ENCODE data around the gene UPF2. TPM values are rescaled to one million over a fixed set of nuclear protein-coding genes. Genes with fewer than 3 reads are reported as not detected.

Gene UPF2
- total RNA-seq, 1 experiment from 2014 or later = 30.6 TPM

- H3K27me3 ChIP-seq (replicated peaks; ENCODE audit: insufficient read depth, low read depth, low read length, poor library complexity) = no peaks in the 10 kb centered on the region
- POLR2A ChIA-PET (ENCODE audit: low non-redundant PET) = no interaction called here
- intact Hi-C loops (cut with micrococcal nuclease; ENCODE audit: unreplicated experiment) = loop anchor here (10.0 kb wide), 1 partner anchor 82 kb away; no protein-coding TSS in a partner anchor
- TF ChIP-seq EZH2 (IDR thresholded peaks at IDR 0.05; ENCODE audit: borderline replicate concordance, low read depth, low read length, poor library complexity, severe bottlenecking) = no peak
- no peak for TF ChIP-seq CTCF (conservative IDR thresholded peaks at IDR 0.05; ENCODE audit: low read depth, low read length)
- peaks cover 8% of the 10 kb centered on the region for H3K36me3 ChIP-seq (ENCODE audit: insufficient read depth, low read length, poor library complexity, severe bottlenecking)
- peaks cover 39% of the 10 kb centered on the region for H3K4me1 ChIP-seq (ENCODE audit: insufficient read depth, low read length, poor library complexity, severe bottlenecking)
- DNase-seq (ENCODE audit: low spot score) = no peak
- peak overlapping the region; percentile 64 for H3K27ac ChIP-seq (ENCODE audit: low read depth, low read length, poor library complexity, severe bottlenecking)
- CTCF ChIA-PET = interaction anchor here (0.5 to 0.6 kb wide), 2 partner anchors 9 to 17 kb away, joined by 3 to 10 read pairs; no protein-coding TSS in a partner anchor
- no peak overlapping the region for H3K4me3 ChIP-seq (ENCODE audit: low read depth, low read length, poor library complexity, severe bottlenecking)
- BruUV-seq (replicated peaks) = no TSS peak
- no peaks in the 10 kb centered on the region for H3K9me3 ChIP-seq (ENCODE audit: low read depth, low read length, poor library complexity, severe bottlenecking)
Observed at GRCh38 chr10:11876324-11876723, 166.3 kb downstream of the UPF2 start.

GRCh38 chr10:11875494-11876281 is 166.9 kb downstream of the UPF2 start:
- DNase-seq (ENCODE audit: low spot score) = peak; percentile 56
- H3K4me1 ChIP-seq (ENCODE audit: insufficient read depth, low read length, poor library complexity, severe bottlenecking) = peaks cover 39% of the 10 kb centered on the region
- H3K4me3 ChIP-seq (ENCODE audit: low read depth, low read length, poor library complexity, severe bottlenecking) = no peak overlapping the region
- H3K9me3 ChIP-seq (ENCODE audit: low read depth, low read length, poor library complexity, severe bottlenecking) = no peaks in the 10 kb centered on the region
- no peaks in the 10 kb centered on the region for H3K27me3 ChIP-seq (replicated peaks; ENCODE audit: insufficient read depth, low read depth, low read length, poor library complexity)
- CTCF ChIA-PET = interaction anchor here (0.5 to 0.6 kb wide), 2 partner anchors 9 to 17 kb away, joined by 3 to 10 read pairs; no protein-coding TSS in a partner anchor
- intact Hi-C loops (cut with micrococcal nuclease; ENCODE audit: unreplicated experiment) = loop anchor here (10.0 kb wide), 1 partner anchor 81 kb away; no protein-coding TSS in a partner anchor
- H3K36me3 ChIP-seq (ENCODE audit: insufficient read depth, low read length, poor library complexity, severe bottlenecking) = peaks cover 1% of the 10 kb centered on the region
- no TSS peak for BruUV-seq (replicated peaks)
- POLR2A ChIA-PET (ENCODE audit: low non-redundant PET) = no interaction called here
- H3K27ac ChIP-seq (ENCODE audit: low read depth, low read length, poor library complexity, severe bottlenecking) = peak overlapping the region; percentile 64
- no peak for TF ChIP-seq CTCF (conservative IDR thresholded peaks at IDR 0.05; ENCODE audit: low read depth, low read length)
- no peak for TF ChIP-seq EZH2 (IDR thresholded peaks at IDR 0.05; ENCODE audit: borderline replicate concordance, low read depth, low read length, poor library complexity, severe bottlenecking)

- Histone ChIP-seq H3K4me1 (ENCODE audit: insufficient read depth, low read length, poor library complexity, severe bottlenecking) (peaks cover 39% of the 10 kb centered on the region), H3K4me3 (ENCODE audit: low read depth, low read length, poor library complexity, severe bottlenecking) (no peak overlapping the region), H3K27ac (ENCODE audit: low read depth, low read length, poor library complexity, severe bottlenecking) (peak overlapping the region; percentile 64), H3K9me3 (ENCODE audit: low read depth, low read length, poor library complexity, severe bottlenecking) (no peaks in the 10 kb centered on the region), H3K36me3 (ENCODE audit: insufficient read depth, low read length, poor library complexity, severe bottlenecking) (no peaks in the 10 kb centered on the region), H3K27me3 (replicated peaks; ENCODE audit: insufficient read depth, low read depth, low read length, poor library complexity) (no peaks in the 10 kb centered on the region)
- peak; percentile 88 for DNase-seq (ENCODE audit: low spot score)
- POLR2A ChIA-PET (ENCODE audit: low non-redundant PET) = no interaction called here
- intact Hi-C loops (cut with micrococcal nuclease; ENCODE audit: unreplicated experiment) = loop anchor here (10.0 kb wide), 1 partner anchor 80 kb away; no protein-coding TSS in a partner anchor
- BruUV-seq (replicated peaks) = no TSS peak
- CTCF ChIA-PET = interaction anchor here (0.6 to 1.0 kb wide), 3 partner anchors 9 to 91 kb away, joined by 3 to 5 read pairs (median 3); no protein-coding TSS in a partner anchor
- TF ChIP-seq EZH2 (IDR thresholded peaks at IDR 0.05; ENCODE audit: borderline replicate concordance, low read depth, low read length, poor library complexity, severe bottlenecking) (no peak), CTCF (conservative IDR thresholded peaks at IDR 0.05; ENCODE audit: low read depth, low read length) (no peak)
Observed at GRCh38 chr10:11874568-11875493, 167.8 kb downstream of the UPF2 start.

All from A673 (cell line).